T-helper 2 cell treated with Interferon-gamma antibody and Interleukin-4, amounts not matched to agents 5 μg/mL and 100 μg/mL, for 36 hours (primary cell): ENCODE data around the gene ACER2.
"Not testable (repeated sequence)": the region's sequence is repeated elsewhere in the genome, so short reads cannot be mapped to it uniquely, and the experiment has no call there.

Experiments used
- DNase-seq: peaks from one replicate; pipeline ENCODE4 v3.0.0; 2021; ENCODE audit warnings: low spot score
- H3K27ac Mint-ChIP-seq: one replicate; pipeline ENCODE4 v1.8.0; 2021; ENCODE audit warnings: mild to moderate bottlenecking, mixed read lengths
- H3K27me3 Mint-ChIP-seq: one replicate; pipeline ENCODE4 v1.8.0; 2021; ENCODE audit warnings: low read depth, mixed read lengths
- H3K36me3 Mint-ChIP-seq: one replicate; pipeline ENCODE4 v1.8.0; 2021; ENCODE audit warnings: low read depth, mixed read lengths
- H3K4me1 Mint-ChIP-seq: one replicate; pipeline ENCODE4 v1.8.0; 2021; ENCODE audit warnings: low read depth, mixed read lengths
- H3K4me3 Mint-ChIP-seq: one replicate; pipeline ENCODE4 v1.8.0; 2022; ENCODE audit warnings: mild to moderate bottlenecking, moderate library complexity, mixed read lengths
- H3K9me3 Mint-ChIP-seq: one replicate; pipeline ENCODE4 v1.8.0; 2021; ENCODE audit warnings: mixed read lengths

ACER2 gene

DNA sequence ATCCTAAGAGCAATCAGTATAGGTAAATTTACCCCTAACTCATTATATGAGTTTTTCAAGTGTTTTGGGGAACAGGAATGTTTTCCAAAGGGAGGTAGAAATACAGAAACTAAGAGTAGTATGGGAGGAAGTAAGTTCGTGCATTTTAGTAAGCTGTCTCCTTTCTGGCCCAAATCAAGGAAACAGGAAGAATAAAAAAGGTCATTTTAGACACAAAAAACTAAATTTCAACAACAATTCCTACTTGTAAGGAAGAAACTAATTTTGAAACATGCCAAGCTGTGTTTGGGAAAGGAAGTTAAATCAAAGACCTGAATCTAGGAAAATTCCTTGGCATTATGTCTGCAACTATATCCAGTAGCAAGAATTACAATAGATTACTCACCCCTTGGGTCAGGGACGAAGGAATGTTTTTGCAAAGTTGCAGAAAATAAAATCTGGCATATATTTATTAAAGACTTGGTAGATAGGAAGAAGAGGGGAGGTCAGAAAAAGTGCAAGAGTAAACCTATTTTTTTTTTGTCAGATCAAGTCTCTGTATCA lies 22.2 kb upstream of the ACER2 start:
- H3K36me3 Mint-ChIP-seq, result no peaks in the 10 kb centered on the region
- H3K4me1 Mint-ChIP-seq, result no peaks in the 10 kb centered on the region
- H3K27ac Mint-ChIP-seq, result no peak overlapping the region
- H3K4me3 Mint-ChIP-seq, result no peak overlapping the region
- peaks cover 15% of the 10 kb centered on the region for H3K27me3 Mint-ChIP-seq
- no peaks in the 10 kb centered on the region for H3K9me3 Mint-ChIP-seq
- DNase-seq, result no peak

DNA sequence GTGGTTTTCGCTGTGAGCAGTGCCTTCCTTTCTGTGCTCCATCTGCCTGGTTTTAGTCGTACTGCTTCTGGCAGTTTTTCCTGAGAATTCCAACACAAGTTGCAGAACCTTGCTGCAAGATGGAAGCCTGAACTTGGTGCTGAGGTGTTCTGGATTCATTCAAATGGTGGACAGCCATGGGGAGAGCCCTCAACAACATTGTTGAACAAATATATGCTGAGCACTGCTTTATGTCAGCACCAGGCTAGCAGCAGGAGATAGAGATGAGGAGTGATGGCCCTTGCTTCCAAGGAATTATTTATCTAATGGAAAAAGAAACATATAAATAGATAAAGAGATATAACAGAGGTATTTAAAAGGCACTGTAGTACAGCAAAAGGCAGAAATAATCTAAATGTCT lies 21.5 kb upstream of the ACER2 start:
- no peak overlapping the region for H3K4me3 Mint-ChIP-seq
- H3K27ac Mint-ChIP-seq, result no peak overlapping the region
- H3K9me3 Mint-ChIP-seq, result no peaks in the 10 kb centered on the region
- H3K27me3 Mint-ChIP-seq, result peaks cover 15% of the 10 kb centered on the region
- DNase-seq, result no peak
- H3K36me3 Mint-ChIP-seq, result no peaks in the 10 kb centered on the region
- H3K4me1 Mint-ChIP-seq, result no peaks in the 10 kb centered on the region

DNA sequence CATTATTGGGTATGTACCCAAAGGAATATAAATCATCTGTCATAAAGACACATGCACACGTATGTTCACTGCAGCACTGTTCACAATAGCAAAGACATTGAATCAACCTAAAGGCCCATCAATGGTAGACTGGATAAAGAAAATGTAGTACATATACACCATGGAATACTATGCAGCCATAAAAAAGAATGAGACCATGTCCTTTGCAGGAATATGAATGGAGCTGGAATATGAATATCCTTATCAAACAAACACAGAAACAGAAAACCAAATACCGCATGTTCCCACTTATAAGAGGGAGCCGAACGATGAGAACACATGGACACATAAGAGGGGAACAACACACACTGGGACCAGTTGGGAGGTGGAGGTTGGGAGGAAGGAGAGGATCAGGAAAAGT lies 19.3 kb upstream of the ACER2 start:
- H3K36me3 Mint-ChIP-seq, H3K9me3 Mint-ChIP-seq, H3K4me1 Mint-ChIP-seq, H3K4me3 Mint-ChIP-seq, H3K27ac Mint-ChIP-seq, DNase-seq: not testable (repeated sequence)
- peaks cover 17% of the 10 kb centered on the region for H3K27me3 Mint-ChIP-seq

DNA sequence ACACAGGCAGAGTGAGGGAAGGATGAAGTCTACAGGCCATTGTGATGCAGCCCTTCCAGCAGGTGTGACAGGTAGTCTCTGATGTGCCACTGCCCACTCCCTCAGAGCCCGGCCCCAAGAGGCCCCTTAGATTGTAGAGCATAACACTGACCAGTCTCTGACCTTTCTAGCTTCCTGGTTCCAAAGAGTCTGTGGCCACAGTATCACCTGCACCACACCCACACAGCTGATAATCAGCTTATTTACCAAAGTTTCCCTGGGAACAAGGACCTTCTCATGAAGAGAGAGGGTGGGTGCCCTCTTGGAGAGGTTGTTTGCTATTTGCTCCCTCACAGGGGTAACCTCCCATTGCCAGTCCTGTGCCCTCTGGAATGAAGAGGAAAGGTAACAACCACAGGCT lies 11.0 kb upstream of the ACER2 start:
- Mint-ChIP-seq H3K27me3 (peaks cover 9% of the 10 kb centered on the region), H3K4me1 (peaks cover 4% of the 10 kb centered on the region), H3K4me3 (no peak overlapping the region), H3K27ac (no peak overlapping the region), H3K36me3 (no peaks in the 10 kb centered on the region), H3K9me3 (no peaks in the 10 kb centered on the region)
- no peak for DNase-seq

DNA sequence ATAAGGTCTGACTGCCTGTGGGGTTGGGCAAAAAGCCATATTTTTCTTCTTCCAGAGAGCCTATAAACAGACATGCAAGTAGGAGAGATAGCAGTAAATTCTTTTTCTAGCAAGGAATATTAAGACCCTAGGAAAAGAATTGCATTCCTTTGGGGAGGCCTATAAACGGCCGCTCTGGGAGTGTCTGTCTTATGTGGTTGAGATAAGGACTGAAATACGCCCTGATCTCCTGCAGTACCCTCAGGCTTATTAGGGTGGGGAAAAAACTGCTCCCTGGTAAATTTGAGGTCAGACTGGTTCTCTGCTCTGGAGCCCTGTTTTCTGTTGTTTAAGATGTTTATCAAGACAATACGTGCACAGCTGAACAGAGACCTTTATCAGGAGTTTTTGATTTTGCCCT lies 5.6 kb upstream of the ACER2 start:
- not testable (repeated sequence) for H3K27ac Mint-ChIP-seq, DNase-seq, H3K4me3 Mint-ChIP-seq, H3K4me1 Mint-ChIP-seq, H3K9me3 Mint-ChIP-seq, H3K27me3 Mint-ChIP-seq, H3K36me3 Mint-ChIP-seq

DNA sequence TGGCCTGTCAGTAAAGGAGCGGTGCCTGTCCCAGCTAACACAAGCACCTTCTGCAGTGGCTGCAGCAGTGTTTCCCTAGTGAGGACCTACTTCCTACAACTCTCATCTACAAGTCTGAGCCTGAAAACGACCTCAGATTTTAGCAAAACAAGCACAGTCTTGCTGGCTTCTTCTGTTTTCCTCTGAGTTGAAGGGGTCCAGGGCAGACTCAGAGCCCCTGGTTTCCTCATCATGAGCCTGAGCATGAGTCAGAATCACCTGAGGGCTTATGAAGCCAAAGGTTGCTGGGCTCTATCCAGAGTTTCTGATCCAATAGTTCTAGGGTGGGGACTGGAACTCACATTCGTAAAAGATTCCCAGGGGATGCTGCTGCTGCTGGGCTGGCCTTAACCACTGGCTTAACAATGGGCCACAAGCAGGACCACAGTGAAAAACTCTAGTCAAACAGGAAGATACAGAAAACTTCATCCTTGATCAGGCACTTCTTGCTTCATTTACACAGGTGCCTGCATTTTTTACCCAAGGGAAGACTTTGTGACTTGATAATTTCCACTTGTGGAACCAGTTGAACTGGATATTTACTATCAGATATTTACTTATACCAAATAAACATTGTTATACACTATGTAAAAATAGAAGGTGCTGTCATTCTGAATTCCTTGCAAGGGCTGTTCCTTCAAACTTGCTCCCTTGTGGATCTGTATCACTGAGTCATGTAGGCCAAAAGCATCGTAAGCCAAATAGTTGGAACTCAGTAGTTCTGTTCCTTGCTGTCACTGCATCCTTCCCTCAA lies 4.3 kb upstream of the ACER2 start:
- peaks cover 9% of the 10 kb centered on the region for H3K27me3 Mint-ChIP-seq
- no peaks in the 10 kb centered on the region for H3K36me3 Mint-ChIP-seq
- no peak overlapping the region for H3K27ac Mint-ChIP-seq
- H3K4me3 Mint-ChIP-seq, result no peak overlapping the region
- peaks cover 6% of the 10 kb centered on the region for H3K4me1 Mint-ChIP-seq
- no peak for DNase-seq
- H3K9me3 Mint-ChIP-seq, result peaks cover 5% of the 10 kb centered on the region

DNA sequence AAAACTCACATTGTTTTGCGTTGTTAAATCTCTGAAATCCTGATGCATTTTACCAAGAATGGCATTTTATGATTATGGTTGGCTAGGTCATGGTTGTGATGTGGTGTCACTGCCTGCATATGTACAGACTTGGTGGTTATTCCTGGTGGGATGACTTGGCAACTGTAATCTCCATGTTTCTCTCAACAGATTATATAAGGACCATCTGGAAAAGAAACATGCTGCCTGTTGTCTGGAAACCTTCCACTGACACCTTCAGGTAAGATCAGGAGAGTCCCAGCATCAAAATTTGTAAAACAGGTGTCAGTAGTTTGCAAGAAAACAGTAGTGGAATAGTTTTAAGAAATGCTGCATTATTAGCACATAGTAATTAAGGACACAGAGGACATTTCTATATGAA lies 3.0 kb upstream of the ACER2 start:
- Mint-ChIP-seq H3K36me3 (no peaks in the 10 kb centered on the region), H3K27me3 (peaks cover 4% of the 10 kb centered on the region), H3K9me3 (peaks cover 5% of the 10 kb centered on the region), H3K4me1 (peaks cover 13% of the 10 kb centered on the region), H3K27ac (no peak overlapping the region), H3K4me3 (no peak overlapping the region)
- no peak for DNase-seq

DNA sequence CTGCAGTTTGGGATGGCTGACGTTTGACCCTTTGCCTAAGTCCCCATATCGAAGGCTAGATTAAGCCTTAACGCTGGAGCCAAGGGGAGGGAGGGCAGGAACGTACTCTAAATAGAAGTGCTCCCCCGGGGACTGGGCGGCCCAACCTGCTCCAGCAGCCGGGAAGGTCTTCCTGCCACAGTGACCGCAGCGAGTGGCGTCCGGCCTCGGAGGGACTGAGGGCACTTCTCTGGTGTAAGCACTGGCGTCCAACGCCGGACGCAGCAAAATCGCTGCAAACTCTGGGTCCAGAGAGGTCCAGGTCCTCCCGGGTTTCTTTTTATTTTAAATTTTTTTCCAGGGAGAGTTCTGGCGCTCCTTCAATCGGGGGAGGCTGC lies 505 bp upstream of the ACER2 start:
- no peaks in the 10 kb centered on the region for H3K36me3 Mint-ChIP-seq
- no peak for DNase-seq
- H3K4me3 Mint-ChIP-seq, result peak overlapping the region; percentile 73
- H3K27ac Mint-ChIP-seq, result no peak overlapping the region
- peaks cover 13% of the 10 kb centered on the region for H3K4me1 Mint-ChIP-seq
- H3K9me3 Mint-ChIP-seq, result peaks cover 5% of the 10 kb centered on the region
- peaks cover 2% of the 10 kb centered on the region for H3K27me3 Mint-ChIP-seq

DNA sequence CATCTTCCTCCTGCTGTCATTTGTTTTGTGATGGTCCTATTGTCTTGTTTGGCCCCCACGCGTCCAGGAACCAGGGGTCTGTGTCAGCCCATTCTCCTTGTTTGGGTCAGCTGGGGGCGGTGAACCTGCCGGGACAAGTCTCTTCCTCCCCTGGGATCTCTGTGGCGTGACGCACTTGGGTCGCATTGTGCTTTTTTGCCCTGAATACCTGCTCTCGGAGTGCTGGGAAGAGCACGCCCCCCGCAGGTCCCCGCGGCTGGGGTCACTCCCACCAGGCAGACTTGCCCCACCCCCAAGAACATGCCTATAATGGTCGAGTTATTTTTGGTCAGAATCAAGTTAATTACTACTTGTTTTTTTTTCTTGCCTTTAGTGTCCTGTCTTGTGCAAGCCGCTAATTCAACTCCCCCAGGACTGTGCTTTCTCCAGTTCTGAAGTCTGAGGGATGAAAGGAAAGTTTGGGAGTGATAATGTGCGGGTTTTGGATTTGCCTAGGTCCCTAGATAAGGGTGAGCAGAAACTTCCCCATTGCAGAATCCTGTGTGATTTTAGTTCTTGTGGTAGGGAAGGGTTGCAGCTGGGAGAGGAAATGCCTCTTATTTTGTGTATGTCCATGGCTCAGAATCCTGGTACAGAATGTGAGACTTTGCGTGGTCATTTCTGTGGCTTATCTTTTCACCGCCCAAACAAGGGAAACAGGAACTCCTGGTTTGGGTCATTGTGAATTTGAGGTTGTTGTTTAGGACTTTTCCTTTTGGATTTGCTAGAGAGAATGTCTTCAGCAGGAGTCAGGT lies 789 bp downstream of the ACER2 start:
- Mint-ChIP-seq H3K9me3 (no peaks in the 10 kb centered on the region), H3K4me1 (peaks cover 13% of the 10 kb centered on the region), H3K4me3 (peak overlapping the region; percentile 97), H3K27ac (peak overlapping the region; percentile 80), H3K36me3 (no peaks in the 10 kb centered on the region), H3K27me3 (peaks cover 2% of the 10 kb centered on the region)
- DNase-seq, result peak; percentile 4

DNA sequence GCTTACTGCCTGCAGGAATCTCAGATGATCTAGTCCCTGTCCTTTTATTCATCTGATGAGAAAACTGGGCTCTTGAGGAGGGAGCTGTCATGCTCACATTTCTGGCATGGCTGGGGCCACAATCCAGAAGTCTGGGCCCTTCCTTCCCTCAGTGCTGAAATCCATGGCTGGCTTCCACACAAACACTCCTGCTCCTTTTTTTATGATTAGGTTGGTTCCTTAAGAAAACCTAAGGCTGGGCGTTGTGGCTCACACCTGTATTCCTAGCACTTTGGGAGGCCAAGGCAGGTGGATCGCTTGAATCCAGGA lies 1.3 kb downstream of the ACER2 start:
- Mint-ChIP-seq H3K4me3 (peak overlapping the region; percentile 97), H3K9me3 (no peaks in the 10 kb centered on the region), H3K27ac (no peak overlapping the region), H3K4me1 (peaks cover 13% of the 10 kb centered on the region), H3K27me3 (peaks cover 2% of the 10 kb centered on the region), H3K36me3 (no peaks in the 10 kb centered on the region)
- DNase-seq, result no peak

DNA sequence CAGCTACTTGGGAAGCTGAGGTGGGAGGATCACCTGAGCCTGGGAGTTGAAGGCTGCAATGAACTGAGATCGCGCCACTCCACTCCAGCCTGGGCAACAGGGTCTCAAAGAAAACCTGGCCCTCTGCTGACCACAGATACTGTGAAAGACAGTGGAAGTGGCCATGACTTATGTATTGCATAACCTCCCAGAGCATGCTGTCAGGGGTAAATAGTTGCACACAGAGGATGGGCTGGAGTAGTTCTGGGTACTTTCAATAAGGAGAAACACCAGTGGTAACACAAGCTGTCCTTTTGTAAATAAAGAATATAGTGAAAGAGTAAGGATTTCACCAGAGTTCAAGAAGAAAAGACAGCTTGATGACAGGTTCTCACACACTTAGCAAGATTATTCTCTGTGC lies 1.8 kb downstream of the ACER2 start:
- Mint-ChIP-seq H3K27me3 (peaks cover 2% of the 10 kb centered on the region), H3K4me3 (no peak overlapping the region), H3K4me1 (peaks cover 13% of the 10 kb centered on the region), H3K27ac (no peak overlapping the region), H3K9me3 (no peaks in the 10 kb centered on the region), H3K36me3 (no peaks in the 10 kb centered on the region)
- no peak for DNase-seq

DNA sequence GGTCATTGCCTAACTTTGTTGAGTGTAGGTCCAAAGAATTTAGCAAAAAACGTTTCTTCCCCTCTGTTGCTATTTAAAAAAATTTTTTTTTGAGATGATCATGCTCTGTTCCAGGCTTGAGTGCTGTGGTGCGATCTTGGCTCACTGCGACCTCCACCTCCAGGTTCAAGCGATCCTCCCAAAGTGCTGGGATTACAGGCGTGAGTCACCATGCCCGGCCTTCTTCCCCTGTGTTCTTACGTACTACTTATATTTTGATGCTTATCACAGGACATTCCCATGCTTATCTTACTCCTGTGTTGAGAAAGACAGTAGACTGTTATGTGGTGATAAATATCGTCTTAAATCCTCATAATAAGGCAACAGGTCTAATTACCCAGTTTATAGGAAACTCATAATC lies 2.5 kb downstream of the ACER2 start:
- H3K9me3 Mint-ChIP-seq, result no peaks in the 10 kb centered on the region
- H3K4me1 Mint-ChIP-seq, result peaks cover 13% of the 10 kb centered on the region
- no peaks in the 10 kb centered on the region for H3K36me3 Mint-ChIP-seq
- DNase-seq, result no peak
- no peak overlapping the region for H3K4me3 Mint-ChIP-seq
- peaks cover 2% of the 10 kb centered on the region for H3K27me3 Mint-ChIP-seq
- no peak overlapping the region for H3K27ac Mint-ChIP-seq

DNA sequence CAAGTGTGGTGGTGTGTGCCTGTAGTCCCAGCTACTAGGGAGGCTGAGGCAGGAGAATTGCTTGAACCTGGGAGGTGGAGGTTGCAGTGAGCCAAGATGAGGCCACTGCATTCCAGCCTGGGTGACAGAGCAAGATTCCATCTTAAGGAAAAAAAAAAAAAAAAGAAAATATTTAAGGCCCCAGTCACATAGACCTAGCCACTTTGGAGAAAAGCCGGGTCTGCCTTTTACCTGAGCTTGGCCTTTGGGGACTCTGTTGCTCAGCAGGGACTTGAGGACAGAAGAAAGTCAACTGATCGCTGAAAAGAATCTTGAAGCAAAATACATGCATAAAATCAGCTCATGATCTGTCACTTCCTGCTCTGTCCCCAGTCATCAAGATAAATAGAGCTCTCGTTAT lies 4.6 kb downstream of the ACER2 start:
- H3K27ac Mint-ChIP-seq, H3K4me1 Mint-ChIP-seq, H3K27me3 Mint-ChIP-seq, DNase-seq, H3K4me3 Mint-ChIP-seq, H3K9me3 Mint-ChIP-seq, H3K36me3 Mint-ChIP-seq: not testable (repeated sequence)

DNA sequence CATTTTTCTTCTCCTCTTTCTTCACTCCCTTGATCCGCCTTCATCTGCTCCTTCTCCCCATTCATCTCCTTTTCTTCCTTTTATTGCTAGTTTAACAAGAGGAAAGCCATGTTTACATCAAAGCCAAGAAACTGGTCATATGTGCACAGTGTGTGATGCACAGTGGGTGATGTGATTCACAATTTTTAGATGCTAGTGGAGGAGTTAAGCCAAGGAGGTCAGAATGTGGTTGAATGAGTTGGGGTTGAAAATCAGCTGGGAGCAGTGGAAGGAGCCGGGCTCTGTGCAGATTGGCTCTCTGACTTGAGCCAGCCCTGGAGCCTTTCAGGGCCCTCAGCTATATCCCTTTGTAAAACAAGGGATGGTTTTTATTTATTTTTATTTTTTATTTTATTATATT lies 7.3 kb downstream of the ACER2 start:
- no peak for DNase-seq
- peaks cover 5% of the 10 kb centered on the region for H3K36me3 Mint-ChIP-seq
- no peak overlapping the region for H3K4me3 Mint-ChIP-seq
- no peaks in the 10 kb centered on the region for H3K4me1 Mint-ChIP-seq
- H3K27me3 Mint-ChIP-seq, result no peaks in the 10 kb centered on the region
- no peak overlapping the region for H3K27ac Mint-ChIP-seq
- H3K9me3 Mint-ChIP-seq, result no peaks in the 10 kb centered on the region
